Right hindlimb (tissue), 1 donor: ENCODE measurements around the gene TMEM184B.

Experiments used
- DNase-seq: peaks from one replicate; pipeline ENCODE4 v3.0.0-alpha.2; 2018

TMEM184B gene

GRCh38 chr22:38305471-38306448 lies 33.0 kb upstream of the TMEM184B start:
- no peak for DNase-seq

GRCh38 chr22:38304526-38304925 lies 31.7 kb upstream of the TMEM184B start:
- no peak for DNase-seq

GRCh38 chr22:38303974-38304373 lies 31.2 kb upstream of the TMEM184B start:
- DNase-seq: no peak

- DNase-seq: no peak
Observed at GRCh38 chr22:38302906-38303305, 30.1 kb upstream of the TMEM184B start.

- DNase-seq: no peak
Observed at GRCh38 chr22:38300946-38301345, 28.1 kb upstream of the TMEM184B start.

GRCh38 chr22:38300197-38300945 lies 27.6 kb upstream of the TMEM184B start:
- no peak for DNase-seq

- DNase-seq: no peak
Observed at GRCh38 chr22:38299770-38300102, 26.9 kb upstream of the TMEM184B start.

- DNase-seq: no peak
Observed at GRCh38 chr22:38298312-38299005, 25.6 kb upstream of the TMEM184B start.

- DNase-seq: peak; percentile 19
Observed at GRCh38 chr22:38296372-38296771, 23.6 kb upstream of the TMEM184B start.

- no peak for DNase-seq
Observed at GRCh38 chr22:38295863-38296262, 23.1 kb upstream of the TMEM184B start.

- DNase-seq: no peak
Observed at GRCh38 chr22:38295339-38295738, 22.5 kb upstream of the TMEM184B start.

- DNase-seq: no peak
Observed at GRCh38 chr22:38294193-38294592, 21.4 kb upstream of the TMEM184B start.

GRCh38 chr22:38292694-38293093 lies 19.9 kb upstream of the TMEM184B start:
- DNase-seq: no peak

GRCh38 chr22:38291201-38291777 lies 18.5 kb upstream of the TMEM184B start:
- no peak for DNase-seq

GRCh38 chr22:38290347-38290746 lies 17.5 kb upstream of the TMEM184B start:
- DNase-seq: no peak

GRCh38 chr22:38289583-38290082 lies 16.8 kb upstream of the TMEM184B start:
- no peak for DNase-seq

- DNase-seq: no peak
Observed at GRCh38 chr22:38286915-38287669, 14.3 kb upstream of the TMEM184B start.

GRCh38 chr22:38285018-38285417 lies 12.2 kb upstream of the TMEM184B start:
- DNase-seq: no peak

- DNase-seq: peak; percentile 78
Observed at GRCh38 chr22:38284042-38284402, 11.2 kb upstream of the TMEM184B start.

- no peak for DNase-seq
Observed at GRCh38 chr22:38282397-38282796, 9.6 kb upstream of the TMEM184B start.

GRCh38 chr22:38276166-38276565 lies 3.4 kb upstream of the TMEM184B start:
- DNase-seq: no peak
